ENCODE data around the gene MALT1.

DNA sequence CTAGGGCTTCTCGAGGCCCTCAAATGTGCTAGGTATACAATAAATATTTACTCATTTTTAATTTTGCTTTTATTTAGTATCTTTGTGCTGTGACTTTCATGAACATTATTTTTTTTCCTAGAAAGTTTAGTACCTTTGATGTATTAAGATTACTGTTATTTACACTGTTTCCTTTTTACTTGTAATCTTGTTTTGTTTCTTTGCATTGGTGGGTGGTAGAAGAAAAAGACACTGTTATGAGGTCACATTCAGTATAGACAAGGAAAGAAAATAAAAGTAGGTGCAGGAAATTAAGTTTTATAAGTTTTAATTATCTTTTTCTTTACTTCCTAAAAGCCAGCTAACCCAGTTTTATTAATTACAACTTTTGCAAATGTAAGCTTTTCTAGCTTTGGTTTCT is 23.0 kb downstream of the MALT1 start:
- TF ChIP-seq, protein P1, sequence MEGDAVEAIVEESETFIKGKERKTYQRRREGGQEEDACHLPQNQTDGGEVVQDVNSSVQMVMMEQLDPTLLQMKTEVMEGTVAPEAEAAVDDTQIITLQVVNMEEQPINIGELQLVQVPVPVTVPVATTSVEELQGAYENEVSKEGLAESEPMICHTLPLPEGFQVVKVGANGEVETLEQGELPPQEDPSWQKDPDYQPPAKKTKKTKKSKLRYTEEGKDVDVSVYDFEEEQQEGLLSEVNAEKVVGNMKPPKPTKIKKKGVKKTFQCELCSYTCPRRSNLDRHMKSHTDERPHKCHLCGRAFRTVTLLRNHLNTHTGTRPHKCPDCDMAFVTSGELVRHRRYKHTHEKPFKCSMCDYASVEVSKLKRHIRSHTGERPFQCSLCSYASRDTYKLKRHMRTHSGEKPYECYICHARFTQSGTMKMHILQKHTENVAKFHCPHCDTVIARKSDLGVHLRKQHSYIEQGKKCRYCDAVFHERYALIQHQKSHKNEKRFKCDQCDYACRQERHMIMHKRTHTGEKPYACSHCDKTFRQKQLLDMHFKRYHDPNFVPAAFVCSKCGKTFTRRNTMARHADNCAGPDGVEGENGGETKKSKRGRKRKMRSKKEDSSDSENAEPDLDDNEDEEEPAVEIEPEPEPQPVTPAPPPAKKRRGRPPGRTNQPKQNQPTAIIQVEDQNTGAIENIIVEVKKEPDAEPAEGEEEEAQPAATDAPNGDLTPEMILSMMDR (IDR thresholded peaks at IDR 0.05): no peak
- no peak for TF ChIP-seq POLR2AphosphoS5 (IDR thresholded peaks at IDR 0.05)
